Spinal cord (tissue), 10 donors: ENCODE results near the gene LAP3. TPM values are rescaled to one million over a fixed set of nuclear protein-coding genes. Genes with fewer than 3 reads are reported as not detected.
"Not testable (repeated sequence)": the region's sequence is repeated elsewhere in the genome, so short reads cannot be mapped to it uniquely, and the experiment has no call there.

Experiments
- DNase-seq, 6 donors: peaks; one replicate each; pipeline versions ENCODE4 v3.0.0 to v3.0.0-alpha.2; 2013 to 2015; ENCODE audit warnings: low spot score in 6 of 6, low read depth in 4 of 6
- H3K27ac ChIP-seq: one replicate; pipeline ENCODE4 v1.5.1; 2013; ENCODE audit warnings: low read depth, low read length, control low read depth
- H3K27me3 ChIP-seq: one replicate; pipeline ENCODE4 v1.6.1; 2013; ENCODE audit warnings: low read length; ENCODE audit not compliant: control insufficient read depth, insufficient read depth
- H3K36me3 ChIP-seq: one replicate; pipeline ENCODE4 v1.6.1; 2013; ENCODE audit warnings: low read length; ENCODE audit not compliant: control insufficient read depth, insufficient read depth
- H3K4me1 ChIP-seq: one replicate; pipeline ENCODE4 v1.6.1; 2013; ENCODE audit warnings: low read length; ENCODE audit not compliant: control insufficient read depth, insufficient read depth
- H3K4me3 ChIP-seq: one replicate; pipeline ENCODE4 v1.5.1; 2013; ENCODE audit warnings: low read depth, low read length, control low read depth
- H3K9me3 ChIP-seq: one replicate; pipeline ENCODE4 v1.6.1; 2013; ENCODE audit warnings: low read length; ENCODE audit not compliant: control insufficient read depth, insufficient read depth
- WGBS: methylation state at CpG from one replicate; pipeline ENCODE4 v1.1.5; 2013; ENCODE audit warnings: missing lambda C conversion rate; ENCODE audit not compliant: insufficient coverage; 5-methylcytosine and 5-hydroxymethylcytosine counted together
- long read RNA-seq, 4 donors: transcript quantifications; one replicate each; lab custom pipeline, GENCODE V29; 2026
- polyA plus RNA-seq, 2 donors: library from polyadenylated mRNA; unstranded; fragments of 120-200 nt; gene quantifications; one replicate each; pipeline ENCODE4 v1.2.1, GENCODE V29; 2013; ENCODE audit not compliant: insufficient read length in 2 of 2
- total RNA-seq, 2 donors: library from RNA; depleted of rRNA in 1 of 2; stranded (reverse); fragments of 120-200 nt in 1 of 2; fragments of >200 nt in 1 of 2; gene quantifications; one replicate each; pipeline versions ENCODE4 v1.2.3 to v1.2.4, GENCODE V29; 2013 to 2014
- donor health status: healthy.

The LAP3 gene
- total RNA-seq, result 10 to 100 TPM; 74.6 to 76.6 TPM
- polyA plus RNA-seq, result 10 to 100 TPM; 54.6 to 58.6 TPM
- long read RNA-seq, donor 1, transcript LAP3-201 (13 exons, 2,213 nt), result major isoform, 18 of 23 reads
- long read RNA-seq, donor 1, partial matches to known transcripts, result 0 of 23 reads
- long read RNA-seq, donor 1, other reads (novel, unspliced or antisense), result 0 of 23 reads
- long read RNA-seq, donor 2, transcript LAP3-201 (13 exons, 2,213 nt), result major isoform, 6 of 6 reads
- long read RNA-seq, donor 2, partial matches to known transcripts, result 0 of 6 reads
- long read RNA-seq, donor 2, other reads (novel, unspliced or antisense), result 0 of 6 reads
- long read RNA-seq, donor 3, transcript LAP3-201 (13 exons, 2,213 nt), result major isoform, 11 of 11 reads
- long read RNA-seq, donor 3, partial matches to known transcripts, result 0 of 11 reads
- long read RNA-seq, donor 3, other reads (novel, unspliced or antisense), result 0 of 11 reads
- long read RNA-seq, donor 4, transcript LAP3-201 (13 exons, 2,213 nt), result major isoform, 19 of 38 reads
- long read RNA-seq, donor 4, partial matches to known transcripts, result 16 of 38 reads
- long read RNA-seq, donor 4, other reads (novel, unspliced or antisense), result 0 of 38 reads

GRCh38 chr4:17576932-17577664 lies at the start of gene LAP3:
Gene LAP3, plus strand, starts transcription at chr4:17577198. Its CDS starts 268 bp downstream, at chr4:17577466.
- Histone ChIP-seq H3K9me3 (no peaks in the 10 kb centered on the region), H3K4me1 (peaks cover 19% of the 10 kb centered on the region), H3K4me3 (peak within 1 kb of the TSS; percentile 82), H3K27ac (peak within 1 kb of the TSS; percentile 94), H3K27me3 (no peaks in the 10 kb centered on the region), H3K36me3 (no peaks in the 10 kb centered on the region)
- DNase-seq, result peak; percentile 93 to 99 (median 96)
- WGBS, result 0% methylated on average over 91 of the region's 91 CpGs

GRCh38 chr4:17528551-17529165 lies 48.3 kb upstream of the LAP3 start:
- 88% methylated on average over 5 of the region's 10 CpGs for WGBS
- Histone ChIP-seq H3K4me3 (no peak overlapping the region), H3K27me3 (no peaks in the 10 kb centered on the region), H3K4me1 (no peaks in the 10 kb centered on the region), H3K9me3 (no peaks in the 10 kb centered on the region), H3K36me3 (no peaks in the 10 kb centered on the region), H3K27ac (no peak overlapping the region)
- no peak for DNase-seq

GRCh38 chr4:17531538-17532285 lies 45.3 kb upstream of the LAP3 start:
- H3K4me3 ChIP-seq, result no peak overlapping the region
- DNase-seq, result no peak
- no peak overlapping the region for H3K27ac ChIP-seq
- WGBS, result 65% methylated on average over 6 of the region's 8 CpGs
- H3K27me3 ChIP-seq, result no peaks in the 10 kb centered on the region
- no peaks in the 10 kb centered on the region for H3K9me3 ChIP-seq
- no peaks in the 10 kb centered on the region for H3K4me1 ChIP-seq
- no peaks in the 10 kb centered on the region for H3K36me3 ChIP-seq

GRCh38 chr4:17534705-17535104 lies 42.3 kb upstream of the LAP3 start:
- no CpG with 5 or more reads among the region's 4 CpGs for WGBS
- DNase-seq, result no peak
- no peak overlapping the region for H3K27ac ChIP-seq
- H3K36me3 ChIP-seq, result no peaks in the 10 kb centered on the region
- H3K27me3 ChIP-seq, result no peaks in the 10 kb centered on the region
- H3K9me3 ChIP-seq, result no peaks in the 10 kb centered on the region
- H3K4me1 ChIP-seq, result no peaks in the 10 kb centered on the region
- H3K4me3 ChIP-seq, result no peak overlapping the region

GRCh38 chr4:17535242-17535641 lies 41.8 kb upstream of the LAP3 start:
- Histone ChIP-seq H3K27me3 (no peaks in the 10 kb centered on the region), H3K36me3 (no peaks in the 10 kb centered on the region), H3K9me3 (no peaks in the 10 kb centered on the region), H3K27ac (no peak overlapping the region), H3K4me3 (no peak overlapping the region), H3K4me1 (no peaks in the 10 kb centered on the region)
- no peak for DNase-seq
- 88% methylated on average over 1 of the region's 4 CpGs for WGBS

GRCh38 chr4:17535906-17536305 lies 41.1 kb upstream of the LAP3 start:
- no peaks in the 10 kb centered on the region for H3K9me3 ChIP-seq
- DNase-seq, result no peak

GRCh38 chr4:17537060-17537459 lies 39.9 kb upstream of the LAP3 start:
- not testable (repeated sequence) for DNase-seq, H3K27ac ChIP-seq
- 95% methylated on average over 2 of the region's 6 CpGs for WGBS

More at GRCh38 chr4:17535906-17536305, 41.1 kb upstream of the LAP3 start:
- no peaks in the 10 kb centered on the region for H3K36me3 ChIP-seq
- no peaks in the 10 kb centered on the region for H3K4me1 ChIP-seq
- no peak overlapping the region for H3K27ac ChIP-seq
- H3K4me3 ChIP-seq, result no peak overlapping the region
- WGBS, result 100% methylated on average over 1 of the region's 3 CpGs
- no peaks in the 10 kb centered on the region for H3K27me3 ChIP-seq

GRCh38 chr4:17544205-17544604 lies 32.8 kb upstream of the LAP3 start:
- no peak overlapping the region for H3K4me3 ChIP-seq
- peak in 1 of 6 donors; percentile 40 for DNase-seq
- no peak overlapping the region for H3K27ac ChIP-seq
- 21% methylated on average over 4 of the region's 6 CpGs for WGBS
- H3K4me1 ChIP-seq, result no peaks in the 10 kb centered on the region
- H3K27me3 ChIP-seq, result no peaks in the 10 kb centered on the region
- no peaks in the 10 kb centered on the region for H3K36me3 ChIP-seq
- no peaks in the 10 kb centered on the region for H3K9me3 ChIP-seq

More at GRCh38 chr4:17537060-17537459, 39.9 kb upstream of the LAP3 start:
- H3K4me1 ChIP-seq, H3K36me3 ChIP-seq, H3K27me3 ChIP-seq, H3K9me3 ChIP-seq, H3K4me3 ChIP-seq: not testable (repeated sequence)

- Histone ChIP-seq H3K4me1 (peaks cover 4% of the 10 kb centered on the region), H3K27ac (no peak overlapping the region), H3K9me3 (no peaks in the 10 kb centered on the region), H3K36me3 (no peaks in the 10 kb centered on the region), H3K27me3 (no peaks in the 10 kb centered on the region), H3K4me3 (no peak overlapping the region)
- WGBS, result 83% methylated on average over 2 of the region's 3 CpGs
- peak in 1 of 6 donors; percentile 36 for DNase-seq
These were observed 32.2 kb upstream of the LAP3 start for GRCh38 chr4:17544831-17545234.
